GM19023 (cell line): ENCODE measurements around the gene OLFML1.
"Not testable (repeated sequence)": the region's sequence is repeated elsewhere in the genome, so short reads cannot be mapped to it uniquely, and the experiment has no call there.

Source experiments
- ATAC-seq: cut with Tn5 transposase; IDR thresholded peaks from one replicate; pipeline ENCODE4 v1.9.1; 2021; ENCODE audit warnings: mild to moderate bottlenecking, moderate library complexity; ENCODE audit not compliant: unreplicated experiment

OLFML1 gene

DNA sequence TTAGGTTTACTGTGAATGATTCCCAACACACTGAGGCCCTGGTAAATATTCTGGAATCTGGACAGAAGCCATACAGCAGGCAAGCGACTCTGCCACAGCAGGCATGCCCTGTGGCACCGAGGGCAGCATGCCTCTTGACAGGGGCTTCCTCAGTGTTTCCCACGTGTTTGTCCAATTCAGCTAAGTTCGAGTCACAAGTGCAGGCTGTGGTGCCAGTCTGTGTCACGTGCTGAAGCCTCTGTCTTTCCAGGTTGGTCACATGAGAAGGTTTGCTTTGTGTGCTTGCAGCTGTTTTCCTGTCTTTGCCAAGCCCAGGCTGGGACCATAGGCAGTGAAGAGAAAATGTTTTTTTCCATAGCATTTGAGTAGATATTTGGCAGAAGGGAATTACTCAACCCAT is 26.1 kb downstream of the OLFML1 start:
- no peak for ATAC-seq

GRCh38 chr11:7512525-7513233 is 27.4 kb downstream of the OLFML1 start:
- ATAC-seq: peak; percentile 61

- ATAC-seq: peak; percentile 79
Observed at GRCh38 chr11:7513234-7514098, 28.2 kb downstream of the OLFML1 start, which contains the start of gene PPFIBP2. TSS of gene PPFIBP2 (plus strand) at chr11:7513999. CDS start at chr11:7549476, 35,477 bp downstream.

- peak; percentile 5 for ATAC-seq
Observed at GRCh38 chr11:7514099-7514591, 28.8 kb downstream of the OLFML1 start.

DNA sequence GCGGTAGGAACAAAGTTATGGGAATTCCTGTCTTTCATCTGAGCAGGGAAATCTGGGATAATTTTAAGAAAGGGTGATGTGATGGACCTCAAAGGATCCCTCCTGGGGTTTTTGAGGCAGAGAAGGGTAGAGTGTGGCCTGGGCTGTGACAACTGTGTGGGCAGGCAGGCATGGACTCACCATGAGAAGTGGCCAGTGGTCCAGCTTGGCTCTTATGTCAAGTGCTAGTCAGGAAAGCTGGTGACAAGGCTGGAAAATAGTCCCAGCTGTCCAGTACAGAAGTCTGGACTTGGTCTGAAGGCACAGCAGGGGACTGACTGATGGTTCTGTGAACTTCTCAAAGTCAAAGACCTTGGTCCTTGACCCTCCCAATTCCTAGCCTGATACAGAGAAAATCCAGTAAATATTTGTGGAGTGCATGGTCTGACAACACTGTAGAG is 30.2 kb downstream of the OLFML1 start:
- ATAC-seq: no peak

- ATAC-seq: no peak
Observed at GRCh38 chr11:7516475-7516874, 31.2 kb downstream of the OLFML1 start.

DNA sequence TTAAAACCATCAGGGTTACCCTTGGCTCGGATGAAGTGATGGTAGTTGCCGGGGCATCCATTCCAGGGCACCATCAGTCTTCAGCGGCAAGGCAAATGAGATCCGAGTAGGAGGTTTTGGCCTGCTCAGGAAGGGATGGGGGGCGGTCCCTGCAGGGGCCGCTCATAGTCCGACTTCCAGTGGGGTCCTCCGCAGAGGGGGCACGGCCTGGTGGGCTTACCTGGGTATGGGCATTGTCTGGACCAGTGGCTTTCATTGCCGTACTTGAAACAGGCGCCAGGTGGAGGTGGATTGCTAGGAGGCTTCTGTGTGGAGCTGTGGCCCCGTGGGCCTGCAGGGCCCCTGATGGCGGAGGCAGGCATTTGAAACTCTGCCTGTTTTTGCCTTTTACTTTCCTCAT is 32.4 kb downstream of the OLFML1 start:
- ATAC-seq: not testable (repeated sequence)

GRCh38 chr11:7518811-7519562 is 33.7 kb downstream of the OLFML1 start:
- no peak for ATAC-seq

- peak; percentile 70 for ATAC-seq
Observed at GRCh38 chr11:7520011-7520942, 35.0 kb downstream of the OLFML1 start.

GRCh38 chr11:7520981-7521487 is 35.7 kb downstream of the OLFML1 start:
- peak; percentile 71 for ATAC-seq

GRCh38 chr11:7522121-7522520 is 36.8 kb downstream of the OLFML1 start:
- ATAC-seq: no peak

DNA sequence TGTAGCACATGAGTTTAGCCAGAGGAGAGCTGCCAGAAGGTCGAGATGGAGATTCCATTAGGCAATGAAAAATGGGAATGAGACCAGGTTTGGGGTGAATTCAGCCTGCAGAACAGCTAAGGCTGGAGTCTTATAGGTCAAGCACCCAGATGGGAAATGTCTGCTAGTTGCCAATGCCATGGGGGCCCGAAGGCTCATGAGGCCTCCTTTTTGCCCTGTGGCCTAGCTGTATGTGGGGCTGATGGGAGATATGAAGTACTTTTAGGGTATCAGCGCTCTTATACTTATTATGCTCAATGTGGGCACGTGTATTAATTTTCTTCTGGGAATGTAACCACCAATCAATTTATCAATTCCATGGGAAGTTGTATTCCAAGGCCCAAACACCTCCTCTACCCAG is 37.2 kb downstream of the OLFML1 start:
- no peak for ATAC-seq

DNA sequence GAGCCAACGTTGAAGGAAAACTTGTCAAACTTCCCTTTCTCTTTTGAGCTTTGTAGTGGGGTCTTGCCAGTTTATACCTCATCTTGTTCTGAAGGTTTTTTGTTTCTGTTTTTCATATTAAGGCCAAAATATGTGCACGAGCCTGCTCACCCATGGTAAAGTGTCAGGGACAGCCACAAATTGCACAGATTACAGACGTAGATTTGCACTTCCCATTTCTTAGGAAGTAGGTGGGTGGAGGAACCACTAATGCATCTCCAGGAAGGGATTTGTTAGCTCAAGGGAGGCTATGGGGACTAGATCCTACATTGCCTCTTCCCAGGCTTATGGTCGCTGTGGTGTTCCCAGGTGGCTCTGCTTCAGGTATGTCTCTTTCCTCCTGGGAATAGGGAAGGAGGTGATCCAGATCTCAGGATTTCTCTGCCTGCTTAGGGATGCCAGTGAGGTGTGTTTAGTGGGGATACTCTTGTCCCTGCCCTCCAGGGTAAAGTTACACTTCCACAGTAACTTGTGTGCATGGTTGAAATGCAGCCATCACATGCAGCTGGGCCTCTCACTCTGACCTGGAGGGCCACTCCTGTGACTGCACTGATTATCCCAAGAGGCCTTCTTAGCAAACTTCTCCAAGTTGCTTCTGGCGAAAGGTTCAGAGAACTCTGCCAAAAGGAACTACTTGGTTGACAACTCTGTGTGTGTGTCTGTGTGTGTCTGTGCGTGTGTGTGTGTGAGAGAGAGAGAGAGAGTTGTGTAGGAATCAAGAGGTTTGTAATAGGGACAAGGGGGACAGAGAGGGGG is 38.3 kb downstream of the OLFML1 start:
- ATAC-seq: no peak

DNA sequence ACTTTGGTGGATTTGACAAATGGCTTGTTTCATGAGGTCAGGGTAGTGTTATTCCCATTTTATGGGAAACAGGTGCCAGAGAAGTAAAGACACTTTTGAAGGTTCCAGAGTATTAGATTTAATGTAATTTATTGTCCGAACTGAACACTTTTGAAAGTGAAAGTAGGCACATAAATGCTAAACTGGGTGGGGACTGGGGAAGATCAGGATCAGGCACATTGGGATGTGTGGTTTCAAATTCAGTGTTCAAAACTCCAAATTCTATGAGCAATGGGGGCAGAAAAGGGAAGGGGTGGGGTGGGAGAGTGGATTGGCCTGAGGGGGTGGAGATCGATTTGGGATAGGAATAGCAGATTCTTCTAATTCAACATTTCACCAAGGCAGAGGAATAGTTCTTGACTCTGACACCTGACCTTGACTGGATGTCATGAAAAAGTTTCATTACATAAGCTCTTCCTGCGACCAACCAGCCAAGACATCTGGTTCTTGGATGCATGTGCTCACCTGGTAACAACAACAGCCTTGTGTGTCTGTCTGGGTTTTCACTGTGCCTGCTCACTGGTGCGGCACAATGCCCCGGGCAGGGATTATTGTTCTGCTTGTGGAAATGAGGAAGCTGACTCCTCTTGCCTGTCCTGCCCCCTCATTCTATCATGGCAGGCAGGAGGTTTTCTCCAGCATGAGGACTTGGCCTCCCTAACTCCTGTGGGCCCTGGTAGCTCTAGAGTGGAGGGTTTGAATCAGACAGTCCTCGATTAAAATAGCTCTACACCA is 39.3 kb downstream of the OLFML1 start:
- no peak for ATAC-seq

DNA sequence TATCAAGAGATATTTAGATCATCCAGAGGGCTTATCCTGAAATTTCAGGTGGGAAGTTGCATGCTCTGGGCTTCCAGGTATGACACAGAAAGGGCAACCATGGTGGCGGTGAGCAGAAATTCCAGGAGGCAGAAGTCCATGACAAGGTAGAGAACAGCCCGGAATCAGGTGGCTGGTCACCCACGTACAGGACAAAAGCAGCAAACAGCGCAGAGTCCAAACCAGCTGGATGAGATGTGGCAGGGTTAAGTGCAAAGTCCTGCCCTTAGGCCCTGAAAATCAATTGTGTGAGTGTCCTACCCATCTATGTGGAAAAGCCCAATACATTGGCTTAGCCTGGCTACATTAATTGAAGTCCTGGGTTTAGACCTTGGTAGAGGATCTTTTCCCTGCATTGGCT is 40.1 kb downstream of the OLFML1 start:
- ATAC-seq: no peak

GRCh38 chr11:7527029-7527428 is 41.7 kb downstream of the OLFML1 start:
- no peak for ATAC-seq

GRCh38 chr11:7528514-7529049 is 43.3 kb downstream of the OLFML1 start:
- no peak for ATAC-seq
